ENCODE data around the gene CHMP2B. TPM values are rescaled to one million over a fixed set of nuclear protein-coding genes. Genes with fewer than 3 reads are reported as not detected.
"Not testable (repeated sequence)": the region's sequence is repeated elsewhere in the genome, so short reads cannot be mapped to it uniquely, and the experiment has no call there.

CHMP2B gene
- total and polyA plus RNA-seq, 5 donors from 2014 or later: 35.4 to 66.9 (median 48.4) TPM

- Mint-ChIP-seq H3K4me1 (no peaks in the 10 kb centered on the region), H3K36me3 (no peaks in the 10 kb centered on the region), H3K4me3 (no peak overlapping the region), H3K27me3 (peaks cover 14% of the 10 kb centered on the region), H3K27ac (no peak overlapping the region), H3K9me3 (peaks cover 0 to 2% (median 0%) of the 10 kb centered on the region in 7 donors)
- H3K36me3 ChIP-seq (ENCODE audit: control insufficient read depth, insufficient read depth, low read length): no peaks in the 10 kb centered on the region
- no peaks in the 10 kb centered on the region for H3K9me3 ChIP-seq (ENCODE audit: control insufficient read depth in 2 of 2, low read length in 2 of 2)
- peaks cover 2% of the 10 kb centered on the region for H3K27me3 ChIP-seq (ENCODE audit: control insufficient read depth, insufficient read depth, low read length)
- no peak for DNase-seq
- H3K27ac ChIP-seq (ENCODE audit: insufficient read depth, low read length, poor library complexity, severe bottlenecking): no peak overlapping the region
- no peak overlapping the region for H3K4me3 ChIP-seq (ENCODE audit: low read depth, low read length)
- no peak for ATAC-seq (ENCODE audit: low read depth in 2 of 2)
- H3K4me1 ChIP-seq (ENCODE audit: control insufficient read depth, insufficient read depth, low read length, poor library complexity, severe bottlenecking): no peaks in the 10 kb centered on the region
These were observed 59.9 kb downstream of the CHMP2B start for GRCh38 chr3:87287011-87287410.

GRCh38 chr3:87288446-87288845 lies 61.3 kb downstream of the CHMP2B start:
- H3K4me3 ChIP-seq (ENCODE audit: low read depth, low read length): no peak overlapping the region
- no peaks in the 10 kb centered on the region for H3K4me1 ChIP-seq (ENCODE audit: control insufficient read depth, insufficient read depth, low read length, poor library complexity, severe bottlenecking)
- H3K9me3 Mint-ChIP-seq: peaks cover 0 to 2% (median 0%) of the 10 kb centered on the region in 7 donors
- no peaks in the 10 kb centered on the region for H3K4me1 Mint-ChIP-seq
- no peak overlapping the region for H3K27ac Mint-ChIP-seq
- H3K27ac ChIP-seq (ENCODE audit: insufficient read depth, low read length, poor library complexity, severe bottlenecking): no peak overlapping the region
- H3K36me3 Mint-ChIP-seq: no peaks in the 10 kb centered on the region
- H3K4me3 Mint-ChIP-seq: no peak overlapping the region
- no peaks in the 10 kb centered on the region for H3K36me3 ChIP-seq (ENCODE audit: control insufficient read depth, insufficient read depth, low read length)
- no peak for ATAC-seq (ENCODE audit: low read depth in 2 of 2)
- peaks cover 4% of the 10 kb centered on the region for H3K27me3 Mint-ChIP-seq
- DNase-seq: no peak
- no peaks in the 10 kb centered on the region for H3K9me3 ChIP-seq (ENCODE audit: control insufficient read depth in 2 of 2, low read length in 2 of 2)
- H3K27me3 ChIP-seq (ENCODE audit: control insufficient read depth, insufficient read depth, low read length): peaks cover under 1% of the 10 kb centered on the region

- Histone ChIP-seq H3K4me1 (ENCODE audit: control insufficient read depth, insufficient read depth, low read length, poor library complexity, severe bottlenecking) (no peaks in the 10 kb centered on the region), H3K36me3 (ENCODE audit: control insufficient read depth, insufficient read depth, low read length) (no peaks in the 10 kb centered on the region), H3K9me3 (ENCODE audit: control insufficient read depth in 2 of 2, low read length in 2 of 2) (no peaks in the 10 kb centered on the region), H3K27ac (ENCODE audit: insufficient read depth, low read length, poor library complexity, severe bottlenecking) (no peak overlapping the region), H3K4me3 (ENCODE audit: low read depth, low read length) (no peak overlapping the region), H3K27me3 (ENCODE audit: control insufficient read depth, insufficient read depth, low read length) (no peaks in the 10 kb centered on the region)
- Mint-ChIP-seq H3K9me3 (peaks cover 0 to 3% (median 0%) of the 10 kb centered on the region in 7 donors), H3K4me3 (no peak overlapping the region), H3K4me1 (peaks cover 0 to 3% (median 1%) of the 10 kb centered on the region in 4 donors), H3K27ac (no peak overlapping the region), H3K27me3 (peaks cover 4% of the 10 kb centered on the region), H3K36me3 (no peaks in the 10 kb centered on the region)
- DNase-seq (peak in 2 of 3 donors; percentile 29 to 37), ATAC-seq (ENCODE audit: low read depth in 2 of 2) (peak; percentile 46 to 67)
These were observed 71.1 kb downstream of the CHMP2B start for GRCh38 chr3:87298111-87298718.

- not testable (repeated sequence) for H3K27ac ChIP-seq (ENCODE audit: insufficient read depth, low read length, poor library complexity, severe bottlenecking); H3K27me3 Mint-ChIP-seq; DNase-seq; H3K4me1 Mint-ChIP-seq; H3K4me3 ChIP-seq (ENCODE audit: low read depth, low read length); H3K36me3 ChIP-seq (ENCODE audit: control insufficient read depth, insufficient read depth, low read length); H3K4me3 Mint-ChIP-seq; H3K4me1 ChIP-seq (ENCODE audit: control insufficient read depth, insufficient read depth, low read length, poor library complexity, severe bottlenecking); ATAC-seq (ENCODE audit: low read depth in 2 of 2); H3K27ac Mint-ChIP-seq; H3K27me3 ChIP-seq (ENCODE audit: control insufficient read depth, insufficient read depth, low read length); H3K9me3 ChIP-seq (ENCODE audit: control insufficient read depth in 2 of 2, low read length in 2 of 2); H3K9me3 Mint-ChIP-seq; H3K36me3 Mint-ChIP-seq
These were observed 77.9 kb downstream of the CHMP2B start for GRCh38 chr3:87305031-87305430.

Other genes with a start within 250 kb of the CHMP2B start
- 0.05 TPM for gene VGLL3, start 236.2 kb upstream of the CHMP2B start, total RNA-seq
- gene VGLL3, start 236.2 kb upstream of the CHMP2B start, polyA plus RNA-seq: not detected
- gene POU1F1, start 49.3 kb downstream of the CHMP2B start, total RNA-seq: not detected
- not detected for gene POU1F1, start 49.3 kb downstream of the CHMP2B start, polyA plus RNA-seq